HCT116 (cell line): ENCODE data around the gene SYCP2. TPM values are rescaled to one million over a fixed set of nuclear protein-coding genes. Genes with fewer than 3 reads are reported as not detected.

ENCODE experiments used
- ATAC-seq: fragments of 200-7000 bp; cut with Tn5 transposase; 2 replicates; pipeline ENCODE4 v1.9.1; 2020; ENCODE audit warnings: mild to moderate bottlenecking, moderate library complexity
- BruUV-seq: library from RNA; stranded (reverse); fragments of 400-500 nt; replicated peaks from 2 replicates; lab custom pipeline; 2021; lab: Mats Ljungman, UMichigan
- CTCF ChIA-PET: fragments of 300-600 bp; sonication (Branson Sonifier 250); formaldehyde crosslinking; loops from one replicate; lab custom pipeline; 2021; ENCODE audit warnings: antibody characterized with exemption; lab: Charles Lee
- POLR2A ChIA-PET: fragments of 300-600, 350-600 bp; sonication (Branson Sonifier 250); formaldehyde crosslinking; loops from one replicate; lab custom pipeline; 2021; ENCODE audit warnings: antibody characterized with exemption; lab: Charles Lee
- RAD21 ChIA-PET, 2 experiments: fragments of 300-600 bp; sonication (Branson Sonifier 250); formaldehyde crosslinking; loops; one replicate each; lab custom pipeline; 2023; ENCODE audit warnings: low total read pairs in 2 of 2; ENCODE audit not compliant: uncharacterized antibody in 2 of 2, unreplicated experiment in 2 of 2, low non-redundant PET in 1 of 2; lab: Charles Lee
- DNase-seq: peaks from one replicate; pipeline ENCODE4 v3.0.0-alpha.2; 2010; ENCODE audit warnings: low read depth, low spot score
- H2AFZ ChIP-seq: fragments of 200-600 bp; shearing (Covaris generic), sonication (generic); 2 replicates; pipeline ENCODE4 v1.6.1; 2017; ENCODE audit warnings: low read depth, mixed run types, mixed read lengths, antibody characterized with exemption, low read length; ENCODE audit not compliant: poor library complexity, severe bottlenecking
- H3K27ac ChIP-seq: 2 replicates; pipeline ENCODE4 v1.5.1; 2012; ENCODE audit warnings: low read depth, low read length
- H3K27me3 ChIP-seq: fragments of 200-600 bp; sonication (generic); 2 replicates; pipeline ENCODE4 v1.6.1; 2016; ENCODE audit warnings: mixed run types, low read length, mixed read lengths; ENCODE audit not compliant: insufficient read depth
- H3K36me3 ChIP-seq, 2 experiments: fragments of 200-500 bp in 1 of 2; fragments of 200-600 bp in 1 of 2; sonication (Bioruptor generic) in 1 of 2; sonication (generic) in 1 of 2; 2 replicates each; pipeline versions ENCODE4 v1.5.1 to v1.6.1; 2014 to 2016; ENCODE audit warnings: low read length in 2 of 2, inconsistent platforms in 1 of 2, mixed read lengths in 1 of 2, mixed run types in 1 of 2; ENCODE audit not compliant: insufficient read depth in 2 of 2, control insufficient read depth in 1 of 2
- H3K4me1 ChIP-seq, 2 experiments: fragments of 200-600 bp in 1 of 2; sonication (generic) in 1 of 2; 2 replicates each; pipeline versions ENCODE4 v1.5.1 to v1.6.1; 2012 to 2017; ENCODE audit warnings: low read length in 2 of 2, inconsistent platforms in 1 of 2, mild to moderate bottlenecking in 1 of 2, mixed read lengths in 1 of 2, mixed run types in 1 of 2, moderate library complexity in 1 of 2; ENCODE audit not compliant: insufficient read depth in 2 of 2, control insufficient read depth in 1 of 2
- H3K4me2 ChIP-seq: fragments of 200-600 bp; sonication (generic); 2 replicates; pipeline ENCODE4 v1.6.1; 2017; ENCODE audit warnings: mixed run types, low read length, mixed read lengths
- H3K4me3 ChIP-seq, 2 experiments: fragments of 200-600 bp in 1 of 2; sonication (generic) in 1 of 2; replicated peaks in 1 of 2; 2 replicates each; pipeline ENCODE4 v1.5.1; 2011 to 2016; ENCODE audit warnings: low read length in 2 of 2, control low read depth in 1 of 2, low read depth in 1 of 2, mild to moderate bottlenecking in 1 of 2, mixed read lengths in 1 of 2, mixed run types in 1 of 2
- H3K79me2 ChIP-seq: fragments of 200-600 bp; sonication (generic); 2 replicates; pipeline ENCODE4 v1.6.1; 2017; ENCODE audit warnings: mild to moderate bottlenecking, mixed run types, low read length, moderate library complexity, mixed read lengths; ENCODE audit not compliant: insufficient read depth
- H3K9ac ChIP-seq: fragments of 200-600 bp; sonication (generic); 2 replicates; pipeline ENCODE4 v1.6.1; 2016; ENCODE audit warnings: low read length, mixed read lengths
- H3K9me2 ChIP-seq: fragments of 200-600 bp; sonication (generic), shearing (Covaris generic); 2 replicates; pipeline ENCODE4 v1.6.1; 2017; ENCODE audit warnings: mixed run types, mild to moderate bottlenecking, moderate library complexity; ENCODE audit not compliant: insufficient read depth
- H3K9me3 ChIP-seq, 2 experiments: fragments of 200-500 bp in 1 of 2; fragments of 200-600 bp in 1 of 2; sonication (Bioruptor generic) in 1 of 2; sonication (generic) in 1 of 2; 2 replicates each; pipeline ENCODE4 v1.6.1; 2014 to 2017; ENCODE audit warnings: low read length in 2 of 2, mixed read lengths in 2 of 2, inconsistent platforms in 1 of 2, low read depth in 1 of 2, mild to moderate bottlenecking in 1 of 2, mixed run types in 1 of 2, moderate library complexity in 1 of 2; ENCODE audit not compliant: control insufficient read depth in 1 of 2, insufficient read depth in 1 of 2
- H4K20me1 ChIP-seq: fragments of 200-600 bp; sonication (generic), shearing (Covaris generic); 2 replicates; pipeline ENCODE4 v1.6.1; 2017; ENCODE audit warnings: mixed run types, mild to moderate bottlenecking, moderate library complexity; ENCODE audit not compliant: insufficient read depth
- ATF3 ChIP-seq: IDR thresholded peaks from 2 replicates; pipeline ENCODE4 v1.6.1; 2012
- CBX3 ChIP-seq: IDR thresholded peaks from 2 replicates; pipeline ENCODE4 v1.6.1; 2012; ENCODE audit warnings: low read depth
- EGR1 ChIP-seq: IDR thresholded peaks from 2 replicates; pipeline ENCODE4 v1.6.1; 2012; ENCODE audit warnings: low read depth
- EZH2phosphoT487 ChIP-seq: fragments of 200-600 bp; IDR thresholded peaks from 2 replicates; pipeline ENCODE4 v1.6.1; 2018; ENCODE audit warnings: antibody characterized with exemption, borderline replicate concordance
- FOSL1 ChIP-seq: IDR thresholded peaks from 2 replicates; pipeline ENCODE4 v1.6.1; 2012; ENCODE audit warnings: low read depth
- JUND ChIP-seq: IDR thresholded peaks from 2 replicates; pipeline ENCODE4 v1.6.1; 2012
- POLR2A ChIP-seq: IDR thresholded peaks from 2 replicates; pipeline ENCODE4 v1.7.0; 2011; ENCODE audit warnings: borderline replicate concordance; ENCODE audit not compliant: insufficient read depth, insufficient read length; ENCODE audit errors: extremely low read depth
- RAD21 ChIP-seq: IDR thresholded peaks from 2 replicates; pipeline ENCODE4 v1.6.1; 2012; ENCODE audit warnings: low read depth, mild to moderate bottlenecking
- SIN3A ChIP-seq: IDR thresholded peaks from 2 replicates; pipeline ENCODE4 v1.6.1; 2012; ENCODE audit warnings: low read depth
- SP1 ChIP-seq: IDR thresholded peaks from 2 replicates; pipeline ENCODE4 v1.6.1; 2012; ENCODE audit warnings: low read depth
- SRF ChIP-seq: IDR thresholded peaks from 2 replicates; pipeline ENCODE4 v1.6.1; 2012; ENCODE audit warnings: low read depth
- TCF7L2 ChIP-seq: IDR thresholded peaks from 2 replicates; pipeline ENCODE4 v1.7.0; 2011; ENCODE audit warnings: borderline replicate concordance, inconsistent platforms; ENCODE audit not compliant: insufficient read depth, insufficient read length; ENCODE audit errors: extremely low read depth
- ZBTB33 ChIP-seq: IDR thresholded peaks from 2 replicates; pipeline ENCODE4 v1.6.1; 2011; ENCODE audit warnings: mild to moderate bottlenecking, low read length, moderate library complexity; ENCODE audit not compliant: insufficient replicate concordance; ENCODE audit errors: extremely low read depth
- intact Hi-C: fragments of 100-400 bp; cut with micrococcal nuclease; formaldehyde crosslinking; loops from 2 replicates; pipeline ENCODE4 v1.10.0; 2022
- total RNA-seq: library from RNA; stranded (reverse); gene quantifications from one replicate; pipeline ENCODE4 v1.2.1, GENCODE V29; 2021; ENCODE audit not compliant: unreplicated experiment

SYCP2 gene
- total RNA-seq, 1 experiment from 2014 or later = 0.59 TPM

- DNase-seq (no peak), ATAC-seq (no peak)
- ChIA-PET RAD21 (no interaction called here), CTCF (interaction anchor here (1.2 kb wide), 1 partner anchor 57 kb away, joined by 3 read pairs; no protein-coding TSS in a partner anchor), POLR2A (no interaction called here)
- Histone ChIP-seq H3K27me3 (peaks cover 63% of the 10 kb centered on the region), H4K20me1 (no peaks in the 10 kb centered on the region), H3K9ac (no peak overlapping the region), H3K36me3 (no peaks in the 10 kb centered on the region), H2AFZ (no peak overlapping the region), H3K4me2 (no peak overlapping the region), H3K9me3 (no peaks in the 10 kb centered on the region), H3K27ac (no peak overlapping the region), H3K4me1 (no peaks in the 10 kb centered on the region), H3K4me3 (no peak overlapping the region), H3K9me2 (no peaks in the 10 kb centered on the region), H3K79me2 (no peaks in the 10 kb centered on the region)
- intact Hi-C loops = no loop called here
- TF ChIP-seq ATF3 (no peak), EGR1 (no peak), ZBTB33 (no peak), SRF (no peak), JUND (no peak), FOSL1 (no peak)
- no TSS peak for BruUV-seq
These were observed 37.5 kb downstream of the SYCP2 start for GRCh38 chr20:59895908-59896307.

DNA sequence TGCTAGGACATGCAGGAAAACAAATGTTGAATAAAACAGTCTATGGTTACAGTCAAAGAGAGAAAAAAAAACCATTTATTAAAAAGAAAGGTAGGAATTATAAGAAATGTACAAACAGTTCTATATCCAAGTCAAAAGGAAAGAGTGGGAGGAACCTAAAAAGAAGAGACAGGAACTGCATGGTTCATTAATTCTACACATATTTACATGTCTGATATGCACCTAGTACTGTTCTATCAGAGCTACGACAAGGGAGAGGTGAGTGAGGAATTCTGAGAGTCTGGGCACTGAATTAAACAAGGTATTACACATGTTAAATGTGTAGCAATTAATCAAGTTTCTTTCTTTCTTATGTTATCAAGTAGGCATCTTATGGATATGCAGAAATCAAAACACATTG is 41.9 kb downstream of the SYCP2 start:
- CTCF ChIA-PET = no interaction called here
- TF ChIP-seq ZBTB33 (no peak), SRF (no peak), CBX3 (no peak), SIN3A (no peak), EZH2phosphoT487 (no peak), SP1 (no peak), RAD21 (no peak), EGR1 (no peak), POLR2A (no peak), TCF7L2 (no peak), FOSL1 (no peak)

More for the DNA sequence above, 41.9 kb downstream of the SYCP2 start:
- no peak overlapping the region for H3K4me2 ChIP-seq
- H4K20me1 ChIP-seq = no peaks in the 10 kb centered on the region
- peaks cover 46% of the 10 kb centered on the region for H3K27me3 ChIP-seq
- POLR2A ChIA-PET = no interaction called here
- H3K79me2 ChIP-seq = no peaks in the 10 kb centered on the region
- no peaks in the 10 kb centered on the region for H3K4me1 ChIP-seq
- H3K4me3 ChIP-seq = no peak overlapping the region
- RAD21 ChIA-PET = no interaction called here
- no peak overlapping the region for H2AFZ ChIP-seq
- intact Hi-C loops = no loop called here
- ATAC-seq (no peak), DNase-seq (no peak)
- H3K9ac ChIP-seq = no peak overlapping the region
- no peaks in the 10 kb centered on the region for H3K36me3 ChIP-seq
- no peak overlapping the region for H3K27ac ChIP-seq
- BruUV-seq = no TSS peak
- no peaks in the 10 kb centered on the region for H3K9me2 ChIP-seq
- H3K9me3 ChIP-seq = no peaks in the 10 kb centered on the region
